C4-2B (cell line): Measurements from ENCODE around the gene EPHB3.

Experiments used
- H3K27ac ChIP-seq: fragments of 450-650 bp; 2 replicates; pipeline ENCODE4 v1.5.1; 2017
- CTCF ChIP-seq: fragments of 450-650 bp; conservative IDR thresholded peaks from 2 replicates; pipeline ENCODE4 v1.5.1; 2017; ENCODE audit warnings: mild to moderate bottlenecking
- ZFX ChIP-seq: fragments of 450-650 bp; IDR thresholded peaks from 2 replicates; pipeline ENCODE4 v1.6.1; 2017

Gene EPHB3

GRCh38 chr3:184583578-184584451, 22.2 kb downstream of the EPHB3 start:
- TF ChIP-seq CTCF = no peak
- TF ChIP-seq ZFX = no peak
- H3K27ac ChIP-seq = no peak overlapping the region

GRCh38 chr3:184584464-184584891, 22.9 kb downstream of the EPHB3 start:
- TF ChIP-seq ZFX = no peak
- no peak for TF ChIP-seq CTCF
- H3K27ac ChIP-seq = no peak overlapping the region

DNA sequence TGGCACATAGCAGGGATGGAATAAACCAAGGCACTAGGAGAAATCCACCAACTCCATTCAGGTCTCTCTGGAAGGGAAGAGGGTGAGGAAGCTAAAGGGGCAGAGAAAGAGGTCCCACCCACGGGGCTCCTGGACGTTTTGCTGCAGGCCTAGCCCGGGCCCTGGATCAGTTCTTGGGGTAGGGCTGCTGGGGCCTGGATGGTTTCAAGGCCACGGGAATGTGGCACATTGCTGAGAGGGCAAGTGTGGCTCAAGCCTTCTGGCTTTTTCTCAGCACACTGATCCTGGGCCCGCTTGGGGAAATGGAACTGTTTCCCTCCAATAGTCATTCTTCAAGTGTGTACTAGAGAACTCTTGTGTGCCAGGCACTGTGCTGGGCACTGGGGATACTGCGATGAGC, 24.0 kb downstream of the EPHB3 start:
- no peak for TF ChIP-seq CTCF
- TF ChIP-seq ZFX = no peak
- H3K27ac ChIP-seq = no peak overlapping the region

GRCh38 chr3:184586851-184587250, 25.3 kb downstream of the EPHB3 start:
- no peak for TF ChIP-seq CTCF

DNA sequence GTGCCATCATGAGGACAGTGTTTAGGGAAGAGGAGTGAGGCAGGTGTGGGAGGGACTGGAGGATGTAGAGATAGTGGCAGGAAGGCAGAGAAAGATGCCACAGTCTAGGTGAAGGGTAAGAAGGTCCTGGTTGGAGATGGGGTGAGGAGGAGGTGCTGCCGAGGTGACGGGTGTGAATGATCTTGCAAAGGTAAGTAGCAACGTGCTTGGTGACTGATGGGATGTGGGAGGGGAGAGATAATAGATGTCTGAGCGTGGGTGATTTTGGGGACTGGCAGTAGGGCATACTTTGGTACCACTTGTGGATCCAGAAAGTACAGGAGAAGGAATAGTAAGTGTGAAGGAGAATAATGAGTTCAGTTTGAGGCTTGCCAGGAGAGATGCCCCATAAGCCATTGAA, 27.2 kb downstream of the EPHB3 start:
- TF ChIP-seq CTCF (no peak), ZFX (no peak)
- no peak overlapping the region for H3K27ac ChIP-seq

More at GRCh38 chr3:184586851-184587250, 25.3 kb downstream of the EPHB3 start:
- H3K27ac ChIP-seq = no peak overlapping the region

- TF ChIP-seq ZFX = no peak
- TF ChIP-seq CTCF = no peak
- H3K27ac ChIP-seq = no peak overlapping the region
These were observed 29.2 kb downstream of the EPHB3 start for GRCh38 chr3:184590795-184591194.

DNA sequence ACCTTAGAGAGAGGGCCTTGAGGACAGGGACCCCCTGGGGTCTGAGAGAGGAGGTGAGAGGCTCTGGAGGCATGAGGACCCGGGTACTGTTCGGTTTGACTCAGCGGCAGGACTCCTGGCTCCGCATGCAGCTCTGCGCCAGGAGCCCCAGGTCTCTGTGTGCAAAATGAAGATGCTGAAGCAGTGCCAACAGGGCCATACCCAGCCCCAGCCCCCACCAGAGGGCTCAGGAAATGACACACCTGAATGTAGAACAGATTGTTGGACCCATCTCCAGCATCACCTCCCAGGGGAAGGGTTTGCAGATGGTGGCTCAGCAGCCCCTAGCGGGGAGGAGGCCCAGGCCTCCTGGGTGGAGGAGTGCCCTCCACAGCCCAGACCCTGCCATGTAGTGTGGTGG, 30.2 kb downstream of the EPHB3 start:
- H3K27ac ChIP-seq = no peak overlapping the region
- TF ChIP-seq ZFX (no peak), CTCF (no peak)
